Activated T-cell treated with anti-CD3 and anti-CD28 coated beads, Interleukin-2, amount 50 U/mL, for 4 hours (primary cell): ENCODE results near the gene TTC3. TPM values are rescaled to one million over a fixed set of nuclear protein-coding genes. Genes with fewer than 3 reads are reported as not detected.
A peak's percentile ranks its signal among the peaks of the same experiment; 100 is the strongest.
"Not testable (repeated sequence)": the region's sequence is repeated elsewhere in the genome, so short reads cannot be mapped to it uniquely, and the experiment has no call there.

Experiments used
- ATAC-seq, 2 donors: fragments of 200-7000 bp; cut with Tn5 transposase; one replicate each; pipeline ENCODE4 v1.10.0; 2021
- DNase-seq: peaks from one replicate; pipeline ENCODE4 v3.0.0-alpha.2; 2020
- H3K27me3 Mint-ChIP-seq: one replicate; pipeline ENCODE4 v1.8.0; 2021; ENCODE audit warnings: low read depth, mixed read lengths
- H3K36me3 Mint-ChIP-seq: one replicate; pipeline ENCODE4 v1.8.0; 2022; ENCODE audit warnings: mixed read lengths; ENCODE audit not compliant: insufficient read depth
- H3K4me1 Mint-ChIP-seq: one replicate; pipeline ENCODE4 v1.8.0; 2021; ENCODE audit warnings: low read depth, mixed read lengths
- H3K4me3 Mint-ChIP-seq: one replicate; pipeline ENCODE4 v1.8.0; 2021; ENCODE audit warnings: mild to moderate bottlenecking, moderate library complexity, mixed read lengths
- H3K9me3 Mint-ChIP-seq: one replicate; pipeline ENCODE4 v1.8.0; 2021; ENCODE audit warnings: mixed read lengths
- total RNA-seq, 3 donors: library from RNA; stranded (reverse); gene quantifications; one replicate each; pipeline ENCODE4 v1.2.1, GENCODE V29; 2021

Gene TTC3
- total RNA-seq, 3 donors from 2014 or later, result 41.9 to 46.5 (median 44.6) TPM

- no peak for DNase-seq
- H3K4me1 Mint-ChIP-seq, result no peaks in the 10 kb centered on the region
- ATAC-seq, result no peak
- peaks cover 40% of the 10 kb centered on the region for H3K36me3 Mint-ChIP-seq
- H3K4me3 Mint-ChIP-seq, result no peak overlapping the region
- no peaks in the 10 kb centered on the region for H3K9me3 Mint-ChIP-seq
- H3K27me3 Mint-ChIP-seq, result no peaks in the 10 kb centered on the region
Observed at GRCh38 chr21:37093977-37094376, 20.9 kb downstream of the TTC3 start.

GRCh38 chr21:37095821-37096220, 22.8 kb downstream of the TTC3 start:
- H3K36me3 Mint-ChIP-seq, result peaks cover 41% of the 10 kb centered on the region
- no peak for DNase-seq
- no peaks in the 10 kb centered on the region for H3K27me3 Mint-ChIP-seq
- ATAC-seq, result no peak
- H3K4me3 Mint-ChIP-seq, result no peak overlapping the region
- H3K9me3 Mint-ChIP-seq, result no peaks in the 10 kb centered on the region
- H3K4me1 Mint-ChIP-seq, result no peaks in the 10 kb centered on the region

- ATAC-seq (no peak), DNase-seq (no peak)
- Mint-ChIP-seq H3K4me1 (no peaks in the 10 kb centered on the region), H3K27me3 (no peaks in the 10 kb centered on the region), H3K9me3 (no peaks in the 10 kb centered on the region), H3K36me3 (peaks cover 42% of the 10 kb centered on the region), H3K4me3 (no peak overlapping the region)
Observed at GRCh38 chr21:37098751-37099150, 25.7 kb downstream of the TTC3 start.

GRCh38 chr21:37100316-37100715, 27.3 kb downstream of the TTC3 start:
- ATAC-seq, result no peak
- Mint-ChIP-seq H3K4me1 (peaks cover 1% of the 10 kb centered on the region), H3K4me3 (no peak overlapping the region), H3K36me3 (peaks cover 40% of the 10 kb centered on the region), H3K27me3 (no peaks in the 10 kb centered on the region), H3K9me3 (no peaks in the 10 kb centered on the region)
- DNase-seq, result no peak

GRCh38 chr21:37101384-37101783, 28.3 kb downstream of the TTC3 start:
- DNase-seq, result no peak
- H3K27me3 Mint-ChIP-seq, result no peaks in the 10 kb centered on the region
- H3K4me3 Mint-ChIP-seq, result no peak overlapping the region
- H3K4me1 Mint-ChIP-seq, result peaks cover 1% of the 10 kb centered on the region
- H3K36me3 Mint-ChIP-seq, result peaks cover 37% of the 10 kb centered on the region
- no peaks in the 10 kb centered on the region for H3K9me3 Mint-ChIP-seq
- no peak for ATAC-seq

GRCh38 chr21:37102746-37103145, 29.7 kb downstream of the TTC3 start:
- H3K4me1 Mint-ChIP-seq, ATAC-seq, H3K27me3 Mint-ChIP-seq, H3K4me3 Mint-ChIP-seq, DNase-seq, H3K9me3 Mint-ChIP-seq: not testable (repeated sequence)
- H3K36me3 Mint-ChIP-seq, result peaks cover 37% of the 10 kb centered on the region

- ATAC-seq, result no peak
- Mint-ChIP-seq H3K4me1 (peaks cover 1% of the 10 kb centered on the region), H3K4me3 (no peak overlapping the region), H3K36me3 (peaks cover 29% of the 10 kb centered on the region), H3K27me3 (no peaks in the 10 kb centered on the region), H3K9me3 (peaks cover 4% of the 10 kb centered on the region)
- no peak for DNase-seq
Observed at GRCh38 chr21:37106998-37107397, 33.9 kb downstream of the TTC3 start.

GRCh38 chr21:37111029-37111428, 38.0 kb downstream of the TTC3 start:
- ATAC-seq, H3K27me3 Mint-ChIP-seq, DNase-seq, H3K4me3 Mint-ChIP-seq, H3K4me1 Mint-ChIP-seq, H3K9me3 Mint-ChIP-seq: not testable (repeated sequence)
- peaks cover 39% of the 10 kb centered on the region for H3K36me3 Mint-ChIP-seq

GRCh38 chr21:37114301-37114700, 41.2 kb downstream of the TTC3 start:
- H3K27me3 Mint-ChIP-seq, H3K4me3 Mint-ChIP-seq, H3K9me3 Mint-ChIP-seq, DNase-seq, ATAC-seq: not testable (repeated sequence)
- H3K36me3 Mint-ChIP-seq, result peaks cover 31% of the 10 kb centered on the region
- peaks cover 10% of the 10 kb centered on the region for H3K4me1 Mint-ChIP-seq

- H3K4me1 Mint-ChIP-seq, result peaks cover 19% of the 10 kb centered on the region
- H3K27me3 Mint-ChIP-seq, H3K9me3 Mint-ChIP-seq, DNase-seq, ATAC-seq, H3K4me3 Mint-ChIP-seq: not testable (repeated sequence)
- peaks cover 28% of the 10 kb centered on the region for H3K36me3 Mint-ChIP-seq
Observed at GRCh38 chr21:37116459-37116858, 43.4 kb downstream of the TTC3 start.

GRCh38 chr21:37117204-37117603, 44.1 kb downstream of the TTC3 start:
- Mint-ChIP-seq H3K27me3 (no peaks in the 10 kb centered on the region), H3K4me3 (no peak overlapping the region), H3K4me1 (peaks cover 19% of the 10 kb centered on the region), H3K36me3 (peaks cover 28% of the 10 kb centered on the region), H3K9me3 (no peaks in the 10 kb centered on the region)
- ATAC-seq, result no peak
- no peak for DNase-seq

GRCh38 chr21:37118187-37118826, 45.3 kb downstream of the TTC3 start:
- Mint-ChIP-seq H3K36me3 (peaks cover 28% of the 10 kb centered on the region), H3K27me3 (no peaks in the 10 kb centered on the region), H3K4me3 (no peak overlapping the region), H3K9me3 (no peaks in the 10 kb centered on the region), H3K4me1 (peaks cover 19% of the 10 kb centered on the region)
- DNase-seq, result no peak
- no peak for ATAC-seq

GRCh38 chr21:37119421-37120218, 46.6 kb downstream of the TTC3 start:
- ATAC-seq (peak; percentile 67 to 83), DNase-seq (no peak)
- H3K9me3 Mint-ChIP-seq, result no peaks in the 10 kb centered on the region
- no peaks in the 10 kb centered on the region for H3K27me3 Mint-ChIP-seq
- peaks cover 24% of the 10 kb centered on the region for H3K36me3 Mint-ChIP-seq
- no peak overlapping the region for H3K4me3 Mint-ChIP-seq
- peaks cover 19% of the 10 kb centered on the region for H3K4me1 Mint-ChIP-seq

GRCh38 chr21:37128076-37128475, 55.0 kb downstream of the TTC3 start:
- H3K4me3 Mint-ChIP-seq, result no peak overlapping the region
- H3K4me1 Mint-ChIP-seq, result no peaks in the 10 kb centered on the region
- H3K27me3 Mint-ChIP-seq, result no peaks in the 10 kb centered on the region
- no peaks in the 10 kb centered on the region for H3K9me3 Mint-ChIP-seq
- peaks cover 47% of the 10 kb centered on the region for H3K36me3 Mint-ChIP-seq
- ATAC-seq (no peak), DNase-seq (no peak)

GRCh38 chr21:37130971-37131370, 57.9 kb downstream of the TTC3 start:
- ATAC-seq (no peak), DNase-seq (no peak)
- no peaks in the 10 kb centered on the region for H3K9me3 Mint-ChIP-seq
- peaks cover 55% of the 10 kb centered on the region for H3K36me3 Mint-ChIP-seq
- no peak overlapping the region for H3K4me3 Mint-ChIP-seq
- H3K4me1 Mint-ChIP-seq, result peaks cover 5% of the 10 kb centered on the region
- H3K27me3 Mint-ChIP-seq, result no peaks in the 10 kb centered on the region
